Neuronal stem cell (in vitro differentiated cells): Measurements from ENCODE around the gene HAGH.

Experiments used
- DNase-seq: peaks from one replicate; pipeline ENCODE4 v3.0.0-alpha.2; 2013; ENCODE audit warnings: low spot score
- H2AFZ ChIP-seq: one replicate; pipeline ENCODE4 v1.6.1; 2013; ENCODE audit warnings: mild to moderate bottlenecking, low read length, inconsistent platforms
- H2AK5ac ChIP-seq: 2 replicates; pipeline ENCODE4 v1.6.1; 2013; ENCODE audit warnings: low read depth, mild to moderate bottlenecking, inconsistent platforms, low read length, moderate library complexity, mixed read lengths
- H2BK120ac ChIP-seq: 2 replicates; pipeline ENCODE4 v1.6.1; 2013; ENCODE audit warnings: low read depth, mild to moderate bottlenecking, inconsistent platforms, low read length, moderate library complexity, mixed read lengths
- H2BK12ac ChIP-seq: one replicate; pipeline ENCODE4 v1.6.1; 2013; ENCODE audit warnings: low read length, inconsistent platforms
- H2BK15ac ChIP-seq: 2 replicates; pipeline ENCODE4 v1.6.1; 2013; ENCODE audit warnings: mild to moderate bottlenecking, low read length, inconsistent platforms, mixed read lengths
- H2BK5ac ChIP-seq: one replicate; pipeline ENCODE4 v1.6.1; 2013; ENCODE audit warnings: inconsistent platforms, mild to moderate bottlenecking, low read length, moderate library complexity
- H3K14ac ChIP-seq: one replicate; pipeline ENCODE4 v1.6.1; 2013; ENCODE audit warnings: low read length, inconsistent platforms
- H3K18ac ChIP-seq: 2 replicates; pipeline ENCODE4 v1.6.1; 2013; ENCODE audit warnings: low read length, inconsistent platforms
- H3K23ac ChIP-seq: 2 replicates; pipeline ENCODE4 v1.6.1; 2013; ENCODE audit warnings: low read depth, mild to moderate bottlenecking, mixed read lengths, low read length, inconsistent platforms; ENCODE audit not compliant: poor library complexity
- H3K27ac ChIP-seq: replicated peaks from 3 replicates; pipeline ENCODE4 v1.5.1; 2013; ENCODE audit warnings: low read length, inconsistent platforms
- H3K27me3 ChIP-seq, 3 experiments: 2 replicates each; pipeline ENCODE4 v1.6.1; 2013; ENCODE audit warnings: low read length in 3 of 3, mild to moderate bottlenecking in 2 of 3, inconsistent platforms in 1 of 3, low read depth in 1 of 3, mixed read lengths in 1 of 3, moderate library complexity in 1 of 3; ENCODE audit not compliant: control insufficient read depth in 3 of 3, insufficient read depth in 3 of 3
- H3K36me3 ChIP-seq, 2 donors: replicated peaks in 1 of 2; 2 replicates each; pipeline ENCODE4 v1.6.1; 2013; ENCODE audit warnings: low read length in 2 of 2; ENCODE audit not compliant: control insufficient read depth in 2 of 2, insufficient read depth in 2 of 2
- H3K4ac ChIP-seq: 2 replicates; pipeline ENCODE4 v1.6.1; 2013; ENCODE audit warnings: inconsistent platforms, mild to moderate bottlenecking, low read length, moderate library complexity
- H3K4me1 ChIP-seq, 2 donors: 1 replicate in 1 of 2; 2 replicates in 1 of 2; pipeline ENCODE4 v1.6.1; 2013; ENCODE audit warnings: low read length in 2 of 2, low read depth in 1 of 2; ENCODE audit not compliant: control insufficient read depth in 2 of 2, insufficient read depth in 1 of 2
- H3K4me2 ChIP-seq: one replicate; pipeline ENCODE4 v1.6.1; 2013; ENCODE audit warnings: mild to moderate bottlenecking, low read length, inconsistent platforms; ENCODE audit not compliant: insufficient read depth, poor library complexity, severe bottlenecking
- H3K4me3 ChIP-seq, 2 donors: 2 replicates each; pipeline ENCODE4 v1.5.1; 2013; ENCODE audit warnings: low read length in 2 of 2, mild to moderate bottlenecking in 2 of 2, inconsistent platforms in 1 of 2, moderate library complexity in 1 of 2
- H3K79me1 ChIP-seq: one replicate; pipeline ENCODE4 v1.6.1; 2013; ENCODE audit warnings: low read depth, mild to moderate bottlenecking, inconsistent platforms, low read length, moderate library complexity
- H3K9ac ChIP-seq: one replicate; pipeline ENCODE4 v1.6.1; 2013; ENCODE audit warnings: mild to moderate bottlenecking, low read depth, low read length, inconsistent platforms; ENCODE audit not compliant: poor library complexity
- H3K9me3 ChIP-seq, 2 donors: replicated peaks in 1 of 2; 2 replicates each; pipeline versions ENCODE3 to v1.6.1; 2013; ENCODE audit warnings: low read length in 2 of 2, mild to moderate bottlenecking in 2 of 2, inconsistent platforms in 1 of 2, low read depth in 1 of 2, mixed read lengths in 1 of 2, moderate library complexity in 1 of 2; ENCODE audit not compliant: control insufficient read depth in 2 of 2, insufficient read depth in 1 of 2
- H4K8ac ChIP-seq: one replicate; pipeline ENCODE4 v1.6.1; 2013; ENCODE audit warnings: low read depth, mild to moderate bottlenecking, inconsistent platforms, low read length, moderate library complexity
- H4K91ac ChIP-seq: one replicate; pipeline ENCODE4 v1.6.1; 2013; ENCODE audit warnings: low read length, low read depth, mild to moderate bottlenecking, inconsistent platforms; ENCODE audit not compliant: poor library complexity
- WGBS, 2 donors: extraction: QIAGEN DNeasy Blood & Tissue Kit; methylation state at CpG; one replicate each; pipeline ENCODE4 v1.1.7; 2013; ENCODE audit warnings: missing lambda C conversion rate in 2 of 2, mixed read lengths in 1 of 2; ENCODE audit not compliant: insufficient read length in 2 of 2, insufficient replicate concordance in 1 of 2; ENCODE audit errors: extremely low coverage in 2 of 2; 5-methylcytosine and 5-hydroxymethylcytosine counted together

The HAGH gene

DNA sequence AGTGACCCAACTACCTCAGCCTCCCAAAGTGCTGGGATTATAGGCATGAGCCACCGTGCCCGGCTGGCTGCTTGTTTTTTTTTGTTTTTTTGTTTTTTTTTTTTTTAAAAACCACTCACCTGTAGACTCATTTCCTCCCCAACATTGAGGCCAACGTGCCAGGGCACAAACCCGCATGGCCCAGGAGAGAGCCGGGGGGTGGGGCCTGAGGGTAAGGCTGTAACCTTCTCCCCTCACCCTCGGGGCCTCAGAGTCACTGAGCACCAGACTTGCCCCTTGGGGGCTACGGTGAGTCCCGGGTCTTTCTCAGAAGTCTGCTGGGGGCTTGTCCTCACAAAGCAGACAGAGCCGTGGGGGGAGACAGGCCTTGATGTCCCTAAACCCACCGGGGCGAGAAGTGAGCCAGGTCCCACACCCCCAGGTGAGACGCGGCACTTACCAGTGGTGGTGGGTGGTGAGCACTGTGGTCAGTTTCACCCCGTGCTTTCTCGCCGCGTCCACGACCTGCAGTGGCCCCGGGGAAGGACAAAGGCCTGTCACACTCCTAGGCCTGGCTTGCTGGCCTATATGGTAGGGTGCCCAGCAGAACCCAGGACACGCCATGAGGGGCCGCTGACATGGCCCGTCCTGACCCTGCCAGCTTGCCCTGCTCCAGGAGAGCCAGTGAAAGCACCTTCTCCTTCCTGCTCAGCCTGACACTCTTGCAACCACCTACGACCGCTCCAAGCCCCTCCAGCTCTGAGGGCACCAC lies 4.6 kb downstream of the HAGH start:
- Histone ChIP-seq H2BK5ac (no peak overlapping the region), H3K4me3 (no peak overlapping the region), H3K27ac (no peak overlapping the region), H3K4ac (no peak overlapping the region), H2BK120ac (no peak overlapping the region), H2AFZ (no peak overlapping the region), H3K36me3 (peaks cover 10 to 40% of the 10 kb centered on the region in 2 donors), H4K8ac (no peak overlapping the region), H3K9me3 (no peaks in the 10 kb centered on the region), H3K27me3 (no peaks in the 10 kb centered on the region), H2BK12ac (no peak overlapping the region), H3K18ac (no peak overlapping the region), H3K14ac (no peak overlapping the region), H3K79me1 (peaks cover 16% of the 10 kb centered on the region), H3K4me1 (no peaks in the 10 kb centered on the region), H3K4me2 (no peak overlapping the region), H2BK15ac (no peak overlapping the region), H2AK5ac (no peak overlapping the region), H3K23ac (no peak overlapping the region), H4K91ac (no peak overlapping the region), H3K9ac (peak overlapping the region; percentile 21)
- DNase-seq = no peak
- WGBS, 2 donors = no CpG with 5 or more reads among the region's 24 CpGs

DNA sequence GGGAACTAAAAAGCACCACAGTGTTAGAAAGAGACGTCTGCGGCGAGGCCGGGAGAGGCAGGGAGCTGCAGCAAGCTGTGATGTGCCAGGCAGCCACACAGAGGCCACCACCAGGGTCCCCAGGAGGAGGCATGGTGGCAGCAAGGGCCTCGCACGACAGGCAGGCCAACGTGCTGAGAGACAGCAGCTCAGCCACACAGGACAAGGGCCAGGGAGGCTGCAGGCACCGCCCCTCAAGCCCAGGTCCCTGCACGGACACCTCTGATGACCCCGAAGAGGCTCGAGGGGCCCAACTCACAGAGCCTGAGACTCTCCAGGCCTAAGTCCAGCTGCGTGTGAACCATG lies 5.7 kb downstream of the HAGH start:
- peaks cover 19% of the 10 kb centered on the region for H3K79me1 ChIP-seq
- no peak overlapping the region for H2BK15ac ChIP-seq
- H3K9ac ChIP-seq = no peak overlapping the region
- WGBS, 2 donors = no CpG with 5 or more reads among the region's 12 CpGs
- no peak overlapping the region for H2BK5ac ChIP-seq
- no peak overlapping the region for H2BK12ac ChIP-seq
- no peak overlapping the region for H3K23ac ChIP-seq
- no peaks in the 10 kb centered on the region for H3K9me3 ChIP-seq
- H3K4ac ChIP-seq = no peak overlapping the region
- no peak overlapping the region for H2AFZ ChIP-seq
- peaks cover 17 to 48% of the 10 kb centered on the region in 2 donors for H3K36me3 ChIP-seq
- H3K4me1 ChIP-seq = no peaks in the 10 kb centered on the region
- no peak for DNase-seq
- no peak overlapping the region for H3K14ac ChIP-seq
- peak overlapping the region; percentile 43 for H4K8ac ChIP-seq
- no peak overlapping the region for H2BK120ac ChIP-seq
- H2AK5ac ChIP-seq = no peak overlapping the region
- no peak overlapping the region for H3K27ac ChIP-seq
- no peak overlapping the region for H4K91ac ChIP-seq
- H3K4me3 ChIP-seq = no peak overlapping the region
- H3K18ac ChIP-seq = no peak overlapping the region
- H3K27me3 ChIP-seq = no peaks in the 10 kb centered on the region
- H3K4me2 ChIP-seq = no peak overlapping the region

DNA sequence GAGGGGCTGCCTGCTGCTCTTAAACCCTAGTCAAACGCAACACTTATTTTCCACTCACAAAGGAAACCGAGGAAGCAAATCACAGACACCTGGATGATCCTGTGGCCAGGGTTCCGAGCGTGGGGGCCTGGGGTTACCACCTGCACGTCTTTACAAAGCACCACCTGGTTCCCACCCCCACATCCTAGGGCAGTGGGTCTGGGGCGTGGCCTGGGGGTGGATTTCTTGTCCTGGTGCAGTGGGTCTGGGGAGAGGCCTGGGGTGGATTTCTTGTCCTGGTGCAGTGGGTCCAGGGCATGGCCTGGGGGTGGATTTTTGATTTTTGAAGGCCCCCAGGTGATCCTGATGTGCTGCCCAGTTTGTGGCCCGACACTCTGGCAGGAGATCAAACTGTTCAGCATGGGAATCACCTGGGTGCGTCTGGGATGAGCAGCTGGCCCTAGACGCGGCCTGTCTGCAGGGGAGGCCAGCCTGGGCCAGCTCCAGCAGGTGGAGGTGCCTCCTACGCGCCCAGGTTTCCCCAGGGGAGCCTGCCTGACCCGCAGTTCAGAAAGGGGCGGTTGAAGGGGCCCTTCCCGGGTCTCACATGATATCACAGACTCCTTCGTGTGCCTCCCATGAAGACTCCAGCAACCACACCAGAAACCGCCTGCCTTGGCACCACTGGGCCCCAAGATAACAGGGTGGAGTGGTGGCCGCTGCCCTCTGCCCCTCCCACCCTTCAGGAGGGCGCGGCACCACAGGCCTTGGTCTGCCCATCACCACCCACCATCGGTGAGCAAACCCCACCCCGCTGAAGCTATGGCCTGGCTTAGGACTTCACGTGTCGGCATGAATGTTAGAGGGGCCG lies 6.3 kb downstream of the HAGH start:
- DNase-seq = no peak

DNA sequence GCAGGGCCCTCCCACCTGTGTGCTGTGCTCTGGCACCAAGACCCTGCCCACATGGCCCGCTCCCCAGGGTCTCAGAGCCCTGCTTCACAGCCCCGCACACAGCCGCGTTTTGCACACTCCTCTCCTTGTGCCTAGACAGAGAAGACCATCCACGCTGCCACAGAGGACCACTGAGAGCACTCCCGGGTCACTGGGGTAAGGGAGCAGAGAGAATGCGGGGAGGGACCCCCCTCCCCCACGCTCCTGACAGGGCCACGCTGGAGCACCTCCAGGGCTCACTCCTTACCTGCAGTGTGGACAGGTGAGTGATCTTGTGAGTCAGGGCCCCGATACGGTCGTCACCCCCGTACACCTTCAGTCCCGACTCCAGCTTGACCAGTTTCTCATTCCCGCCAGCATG lies 7.0 kb downstream of the HAGH start:
- Histone ChIP-seq H2BK5ac (no peak overlapping the region), H3K4me2 (no peak overlapping the region), H3K4me1 (no peaks in the 10 kb centered on the region), H3K18ac (no peak overlapping the region), H3K27ac (no peak overlapping the region), H3K79me1 (peaks cover 16% of the 10 kb centered on the region), H3K9me3 (no peaks in the 10 kb centered on the region), H2BK120ac (no peak overlapping the region), H3K27me3 (no peaks in the 10 kb centered on the region), H4K91ac (no peak overlapping the region), H3K14ac (no peak overlapping the region), H2AFZ (no peak overlapping the region), H3K4ac (no peak overlapping the region), H3K9ac (no peak overlapping the region), H2BK12ac (no peak overlapping the region), H2BK15ac (no peak overlapping the region), H2AK5ac (no peak overlapping the region), H3K4me3 (no peak overlapping the region), H4K8ac (no peak overlapping the region), H3K23ac (no peak overlapping the region), H3K36me3 (peaks cover 17 to 57% of the 10 kb centered on the region in 2 donors)
- no peak for DNase-seq
- whole genome bisulfite sequencing, 2 donors = no CpG with 5 or more reads among the region's 15 CpGs

More for the DNA sequence above, 6.3 kb downstream of the HAGH start:
- no peak overlapping the region for H3K14ac ChIP-seq
- no peak overlapping the region for H4K8ac ChIP-seq
- no peak overlapping the region for H2BK120ac ChIP-seq
- no peak overlapping the region for H3K27ac ChIP-seq
- H3K4me2 ChIP-seq = no peak overlapping the region
- H3K18ac ChIP-seq = no peak overlapping the region
- no peak overlapping the region for H3K4ac ChIP-seq
- H4K91ac ChIP-seq = no peak overlapping the region
- H2AK5ac ChIP-seq = no peak overlapping the region
- peaks cover 16% of the 10 kb centered on the region for H3K79me1 ChIP-seq
- H2BK12ac ChIP-seq = no peak overlapping the region
- H3K23ac ChIP-seq = no peak overlapping the region
- no peak overlapping the region for H3K4me3 ChIP-seq
- no peak overlapping the region for H3K9ac ChIP-seq
- no peaks in the 10 kb centered on the region for H3K9me3 ChIP-seq
- no CpG with 5 or more reads among the region's 25 CpGs for WGBS, 2 donors
- H3K27me3 ChIP-seq = no peaks in the 10 kb centered on the region
- H3K4me1 ChIP-seq = no peaks in the 10 kb centered on the region
- H2AFZ ChIP-seq = no peak overlapping the region
- H3K36me3 ChIP-seq = peaks cover 17 to 52% of the 10 kb centered on the region in 2 donors
- no peak overlapping the region for H2BK15ac ChIP-seq
- H2BK5ac ChIP-seq = no peak overlapping the region
